GM18505 (cell line): Measurements from ENCODE around the gene SYDE2.
A peak's percentile ranks its signal among the peaks of the same experiment; 100 is the strongest.
"Not testable (repeated sequence)": the region's sequence is repeated elsewhere in the genome, so short reads cannot be mapped to it uniquely, and the experiment has no call there.

Source experiments
- ATAC-seq: cut with Tn5 transposase; IDR thresholded peaks from one replicate; pipeline ENCODE4 v1.9.1; 2021; ENCODE audit not compliant: unreplicated experiment
- POLR2A ChIP-seq: IDR thresholded peaks from 4 replicates; pipeline ENCODE4 v1.6.1; 2011; ENCODE audit warnings: borderline replicate concordance; ENCODE audit not compliant: insufficient read depth, insufficient read length; ENCODE audit errors: extremely low read depth

Gene SYDE2

GRCh38 chr1:85199667-85200462 is 951 bp downstream of the SYDE2 start:
- peak; percentile 1 for ATAC-seq
- TF ChIP-seq POLR2A, result no peak

DNA sequence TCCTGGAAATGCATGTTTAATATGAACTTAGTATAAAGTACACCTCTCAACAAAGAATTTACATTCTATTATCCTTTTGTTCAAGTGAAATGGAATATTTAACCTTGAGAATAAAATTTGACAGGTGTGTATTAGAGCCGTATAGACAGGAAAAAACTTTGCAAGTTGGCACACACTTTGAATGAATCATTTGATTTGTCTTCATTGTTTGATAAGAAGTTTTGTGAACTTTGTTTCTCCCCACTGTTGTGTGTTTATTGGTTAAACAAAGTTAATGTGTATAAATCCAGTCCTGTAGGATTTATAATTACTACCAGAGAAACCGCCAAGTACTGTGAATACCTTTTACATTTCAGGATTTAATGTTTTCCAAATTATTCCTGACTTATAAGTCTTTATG is 2.0 kb downstream of the SYDE2 start:
- TF ChIP-seq POLR2A, result no peak
- ATAC-seq, result no peak

GRCh38 chr1:85196358-85196757 is 4.5 kb downstream of the SYDE2 start:
- ATAC-seq, result no peak
- TF ChIP-seq POLR2A, result no peak

- no peak for TF ChIP-seq POLR2A
These were observed 5.1 kb downstream of the SYDE2 start for GRCh38 chr1:85195703-85196102.

DNA sequence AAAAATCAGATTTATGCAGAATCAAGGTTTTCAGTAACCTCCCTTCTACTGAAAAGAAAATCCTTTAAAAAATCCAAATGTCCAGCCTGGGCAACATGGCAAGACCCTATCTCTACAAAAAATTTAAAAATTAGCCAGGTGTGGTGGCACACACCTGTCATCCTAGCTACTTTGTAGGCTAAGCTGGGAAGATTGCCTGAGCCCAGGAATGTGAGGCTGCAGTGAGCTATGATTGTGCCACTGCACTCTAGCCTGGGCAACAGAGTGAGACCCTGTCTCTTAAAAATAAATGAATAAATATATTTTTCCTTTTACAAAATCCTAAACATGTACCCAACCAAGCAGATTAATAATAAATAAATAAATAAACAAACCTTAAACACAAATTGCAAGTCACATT is 8.7 kb downstream of the SYDE2 start:
- ATAC-seq, result not testable (repeated sequence)

More at GRCh38 chr1:85195703-85196102, 5.1 kb downstream of the SYDE2 start:
- no peak for ATAC-seq

DNA sequence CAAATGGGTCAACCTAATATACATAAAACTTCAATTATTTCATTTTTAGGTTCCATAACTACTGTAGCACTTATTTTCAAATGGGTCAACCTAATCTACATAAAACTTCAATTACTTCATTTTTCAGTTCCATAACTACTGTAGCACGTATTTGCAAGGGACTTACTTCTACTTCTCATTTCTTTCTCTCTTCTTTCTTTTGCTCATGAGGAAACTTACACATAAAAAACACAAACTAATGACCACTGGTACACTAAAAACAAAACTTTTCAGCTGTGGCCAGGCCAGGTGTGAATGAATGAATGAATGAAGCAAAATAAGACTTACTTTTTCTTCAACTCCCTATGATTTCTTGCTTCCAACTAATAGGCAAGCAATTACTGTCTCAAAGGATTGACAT is 11.7 kb downstream of the SYDE2 start:
- ATAC-seq, result no peak
- no peak for TF ChIP-seq POLR2A

DNA sequence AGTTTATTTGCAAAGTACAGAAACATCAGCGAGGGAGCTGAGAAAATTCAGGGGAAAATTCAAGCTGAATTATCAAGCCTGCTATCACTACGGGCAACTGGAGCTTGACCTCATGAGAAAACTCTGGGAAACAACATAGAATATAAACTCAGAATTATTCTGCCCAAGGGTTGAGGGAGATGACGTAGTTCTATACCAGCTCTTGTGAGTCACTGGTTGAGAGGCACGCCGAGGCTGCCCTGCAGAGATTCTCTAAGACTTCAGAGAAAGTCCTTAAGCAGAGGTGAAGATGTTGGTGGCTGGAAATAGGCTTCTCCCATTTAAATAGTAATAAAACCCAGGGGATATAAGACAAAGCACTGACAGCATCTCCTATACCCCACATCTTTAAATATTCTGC is 12.3 kb downstream of the SYDE2 start:
- TF ChIP-seq POLR2A, result no peak
- no peak for ATAC-seq

DNA sequence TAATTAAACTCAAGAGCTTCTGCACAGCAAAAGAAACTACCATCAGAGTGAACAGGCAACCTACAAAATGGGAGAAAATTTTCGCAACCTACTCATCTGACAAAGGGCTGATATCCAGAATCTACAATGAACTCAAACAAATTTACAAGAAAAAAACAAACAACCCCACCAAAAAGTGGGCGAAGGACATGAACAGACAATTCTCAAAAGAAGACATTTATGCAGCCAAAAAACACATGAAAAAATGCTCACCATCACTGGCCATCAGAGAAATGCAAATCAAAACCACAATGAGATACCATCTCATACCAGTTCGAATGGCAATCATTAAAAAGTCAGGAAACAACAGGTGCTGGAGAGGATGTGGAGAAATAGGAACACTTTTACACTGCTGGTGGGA is 13.8 kb downstream of the SYDE2 start:
- not testable (repeated sequence) for ATAC-seq

DNA sequence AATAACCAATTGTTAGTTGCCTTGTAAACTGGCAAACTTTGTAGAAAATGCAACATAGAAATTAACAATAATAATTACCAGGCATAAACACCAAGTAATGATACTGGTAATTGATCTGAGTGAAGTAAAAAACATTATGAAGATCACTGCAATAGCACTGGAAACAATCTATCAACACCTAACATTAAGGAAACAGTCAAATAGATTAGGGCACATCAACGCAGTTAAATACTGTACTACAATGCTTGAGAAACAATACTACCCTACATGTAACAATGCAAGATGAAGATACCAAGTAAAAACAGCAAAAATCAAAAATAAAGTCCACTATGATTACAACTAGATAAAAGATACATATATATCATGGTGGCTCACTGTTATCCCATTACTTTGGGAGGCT is 16.6 kb downstream of the SYDE2 start:
- no peak for ATAC-seq
- TF ChIP-seq POLR2A, result no peak

GRCh38 chr1:85182700-85183099 is 18.1 kb downstream of the SYDE2 start:
- no peak for TF ChIP-seq POLR2A
- ATAC-seq, result no peak

DNA sequence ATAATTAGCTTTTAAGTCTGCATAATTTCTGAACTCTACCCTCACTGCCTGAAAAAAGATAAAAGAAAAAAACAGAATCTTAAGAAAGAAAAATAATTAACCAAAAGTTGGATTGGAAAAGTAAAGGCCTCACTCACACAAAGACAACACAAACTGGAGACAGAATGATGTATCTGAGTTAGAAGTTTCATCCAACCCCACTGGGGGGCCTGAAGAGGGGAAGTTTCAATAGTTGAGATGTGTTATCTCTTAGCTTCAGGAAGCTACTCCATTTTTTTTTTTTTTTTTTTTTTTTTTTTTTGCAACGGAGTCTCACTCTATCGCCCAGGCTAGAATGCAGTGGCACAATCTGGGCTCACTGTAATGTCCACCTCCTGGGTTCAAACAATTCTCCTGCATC is 19.9 kb downstream of the SYDE2 start:
- no peak for TF ChIP-seq POLR2A
- no peak for ATAC-seq

- no peak for TF ChIP-seq POLR2A
- ATAC-seq, result no peak
These were observed 21.3 kb downstream of the SYDE2 start for GRCh38 chr1:85179522-85179921.

- TF ChIP-seq POLR2A, result no peak
- ATAC-seq, result no peak
These were observed 22.4 kb downstream of the SYDE2 start for GRCh38 chr1:85178396-85178795.

- no peak for TF ChIP-seq POLR2A
These were observed 26.3 kb downstream of the SYDE2 start for GRCh38 chr1:85174503-85174902.

More at GRCh38 chr1:85174503-85174902, 26.3 kb downstream of the SYDE2 start:
- ATAC-seq, result no peak
